HFFc6 (cell line): Measurements from ENCODE around the gene PPIL4. TPM values are rescaled to one million over a fixed set of nuclear protein-coding genes. Genes with fewer than 3 reads are reported as not detected.

Source experiments
- DNase-seq: peaks from one replicate; pipeline ENCODE4 v3.0.0-alpha.2; 2018
- H3K27ac Mint-ChIP-seq: 2 replicates; pipeline ENCODE4 v1.8.0; 2020; ENCODE audit warnings: mild to moderate bottlenecking, mixed read lengths
- H3K27me3 Mint-ChIP-seq: 2 replicates; pipeline ENCODE4 v1.8.0; 2021; ENCODE audit warnings: mild to moderate bottlenecking, moderate library complexity, mixed read lengths; ENCODE audit not compliant: insufficient read depth
- H3K36me3 Mint-ChIP-seq: 2 replicates; pipeline ENCODE4 v1.8.0; 2021; ENCODE audit warnings: low read depth, mixed read lengths
- H3K4me1 Mint-ChIP-seq: 2 replicates; pipeline ENCODE4 v1.8.0; 2020; ENCODE audit warnings: low read depth, mixed read lengths
- H3K4me3 Mint-ChIP-seq: 2 replicates; pipeline ENCODE4 v1.8.0; 2020; ENCODE audit warnings: mild to moderate bottlenecking, moderate library complexity, mixed read lengths
- H3K9me3 Mint-ChIP-seq: 2 replicates; pipeline ENCODE4 v1.8.0; 2020; ENCODE audit warnings: mild to moderate bottlenecking, mixed read lengths
- CTCF ChIP-seq: fragments of 200-600 bp; sonication (generic); IDR thresholded peaks from 2 replicates; pipeline ENCODE4 v1.5.0; 2021; ENCODE audit warnings: antibody characterized with exemption, mild to moderate bottlenecking
- total RNA-seq, 6 experiments: library from RNA; stranded (reverse); fragmentation: NEBNext Ultra II Directional; extraction: Animal tissue kit (Norgen Biotek cat#: 25700); gene quantifications; 2 replicates in 1 of 6; 3 replicates in 5 of 6; pipeline ENCODE4 v1.2.3, GENCODE V29; 2021

Gene PPIL4
- total RNA-seq, 6 experiments from 2014 or later: 31.9 to 35.1 (median 34.6) TPM

GRCh38 chr6:149489967-149490366 lies 55.9 kb downstream of the PPIL4 start:
- DNase-seq: no peak
- Mint-ChIP-seq H3K36me3 (no peaks in the 10 kb centered on the region), H3K9me3 (no peaks in the 10 kb centered on the region), H3K4me1 (peaks cover 7% of the 10 kb centered on the region), H3K4me3 (no peak overlapping the region), H3K27ac (no peak overlapping the region), H3K27me3 (peaks cover 1% of the 10 kb centered on the region)
- no peak for TF ChIP-seq CTCF

- Mint-ChIP-seq H3K4me1 (peaks cover 11% of the 10 kb centered on the region), H3K27me3 (peaks cover 1% of the 10 kb centered on the region), H3K27ac (no peak overlapping the region), H3K9me3 (no peaks in the 10 kb centered on the region), H3K36me3 (no peaks in the 10 kb centered on the region), H3K4me3 (no peak overlapping the region)
- TF ChIP-seq CTCF: no peak
- no peak for DNase-seq
Measured at GRCh38 chr6:149488815-149489214, 57.0 kb downstream of the PPIL4 start.

DNA sequence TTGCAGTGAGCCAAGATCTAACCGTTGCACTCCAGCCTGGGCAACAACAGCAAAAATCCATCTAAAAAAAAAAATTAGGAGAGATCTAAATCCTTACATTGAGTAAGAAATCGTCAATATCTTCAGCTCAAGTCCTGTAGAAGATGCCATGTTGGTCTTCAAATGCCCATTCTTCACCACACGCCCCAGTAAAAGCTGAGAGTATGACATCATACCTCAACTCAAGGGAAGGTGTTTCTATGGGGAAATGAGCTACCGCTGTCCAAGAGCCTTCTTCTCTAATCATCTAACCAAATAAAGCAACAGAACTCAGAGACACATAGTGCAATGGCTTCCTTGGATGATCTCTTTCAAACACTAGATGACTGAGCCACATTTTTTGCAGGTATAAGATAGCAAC lies 58.5 kb downstream of the PPIL4 start:
- Mint-ChIP-seq H3K9me3 (no peaks in the 10 kb centered on the region), H3K27me3 (peaks cover 1% of the 10 kb centered on the region), H3K4me1 (peaks cover 11% of the 10 kb centered on the region), H3K36me3 (no peaks in the 10 kb centered on the region), H3K27ac (no peak overlapping the region), H3K4me3 (no peak overlapping the region)
- no peak for TF ChIP-seq CTCF
- DNase-seq: no peak

- Mint-ChIP-seq H3K36me3 (no peaks in the 10 kb centered on the region), H3K27me3 (peaks cover 9% of the 10 kb centered on the region), H3K4me3 (no peak within 1 kb of the TSS), H3K27ac (no peak within 1 kb of the TSS; the same call in 1 of the 2 replicates), H3K9me3 (no peaks in the 10 kb centered on the region), H3K4me1 (peaks cover 11% of the 10 kb centered on the region)
- TF ChIP-seq CTCF: peak; percentile 21; the same call in 1 of the 2 replicates
- peak; percentile 26 for DNase-seq
Measured at GRCh38 chr6:149484733-149485700, 60.8 kb downstream of the PPIL4 start, which contains the start of gene ZC3H12D. TSS of gene ZC3H12D (minus strand) at chr6:149485014. CDS start at chr6:149474543, 10,471 bp downstream.

DNA sequence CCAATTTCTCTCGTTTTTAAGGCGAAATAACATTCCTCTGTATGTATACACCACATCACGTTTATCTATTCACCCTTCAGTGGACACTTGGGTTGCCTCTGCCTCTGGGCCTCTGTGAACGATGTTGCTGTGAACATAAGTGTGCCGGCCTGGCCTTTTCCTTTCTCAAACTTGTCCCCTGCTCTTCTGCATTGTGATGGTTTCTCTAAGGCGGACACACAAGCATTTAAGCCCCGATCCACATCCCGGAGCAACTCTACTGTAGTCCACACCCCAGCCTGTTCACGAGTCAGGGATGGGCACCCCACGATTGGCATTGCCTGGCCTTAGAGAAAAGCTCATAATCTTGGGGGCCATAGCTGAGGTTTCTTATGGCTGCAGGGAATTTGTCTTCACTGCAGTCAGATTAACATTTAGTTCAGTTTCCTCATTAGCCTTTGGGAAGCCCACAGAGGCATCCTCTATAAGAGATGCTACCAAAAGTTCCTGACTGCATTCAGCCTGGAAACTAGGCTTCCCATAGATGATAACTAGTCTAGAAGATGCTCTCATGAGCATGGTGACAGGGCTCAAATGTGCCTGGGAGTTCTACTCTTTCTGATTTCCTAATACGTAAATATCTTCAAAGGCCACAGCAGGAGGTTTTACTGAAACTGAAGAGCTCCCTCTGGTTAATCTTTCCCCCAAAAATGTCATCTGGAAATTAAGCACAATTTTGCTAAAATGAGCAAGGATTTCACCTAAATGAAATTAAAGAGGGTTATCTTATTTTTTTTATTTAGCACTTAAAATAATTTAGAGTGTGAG lies 61.8 kb downstream of the PPIL4 start:
- H3K27ac Mint-ChIP-seq: no peak overlapping the region

More for the DNA sequence above, 61.8 kb downstream of the PPIL4 start:
- peaks cover 11% of the 10 kb centered on the region for H3K4me1 Mint-ChIP-seq
- no peaks in the 10 kb centered on the region for H3K9me3 Mint-ChIP-seq
- H3K4me3 Mint-ChIP-seq: no peak overlapping the region
- no peak for TF ChIP-seq CTCF
- H3K27me3 Mint-ChIP-seq: peaks cover 9% of the 10 kb centered on the region
- no peaks in the 10 kb centered on the region for H3K36me3 Mint-ChIP-seq
- DNase-seq: no peak
